T47D (cell line): ENCODE results near the gene CD74.
"Not testable (repeated sequence)": the region's sequence is repeated elsewhere in the genome, so short reads cannot be mapped to it uniquely, and the experiment has no call there.

ENCODE experiments used
- DNase-seq, 2 experiments: peaks; one replicate each; pipeline versions ENCODE4 v3.0.0 to v3.0.0-alpha.2; 2011 to 2012; ENCODE audit warnings: low read depth in 1 of 2, low spot score in 1 of 2
- JUND ChIP-seq: IDR thresholded peaks from 2 replicates; pipeline ENCODE4 v1.6.1; 2012; ENCODE audit warnings: low read depth
- in situ Hi-C: cut with HindIII; loops from 2 replicates; pipeline ENCODE4 v1.10.0; 2016; ENCODE audit warnings: low sequenced_read_pairs, low pct_unique_long_range_greater_than_20kb

The CD74 gene

GRCh38 chr5:150412319-150413175, at the start of gene CD74:
Gene CD74, minus strand, starts transcription at chr5:150412910. Its CDS starts 161 bp downstream, at chr5:150412749.
- peak; percentile 78 to 81 for DNase-seq
- TF ChIP-seq JUND: no peak
- in situ Hi-C loops: no loop called here

- no peak for DNase-seq
- TF ChIP-seq JUND: no peak
- in situ Hi-C loops: no loop called here
Observed at GRCh38 chr5:150461231-150461630, 48.5 kb upstream of the CD74 start.

- DNase-seq: no peak
- in situ Hi-C loops: no loop called here
- TF ChIP-seq JUND: no peak
Observed at GRCh38 chr5:150460781-150461180, 48.1 kb upstream of the CD74 start.

GRCh38 chr5:150458802-150459557, 46.3 kb upstream of the CD74 start:
- peak; percentile 66 to 86 for DNase-seq
- in situ Hi-C loops: no loop called here
- no peak for TF ChIP-seq JUND

- in situ Hi-C loops: no loop called here
- no peak for TF ChIP-seq JUND
- no peak for DNase-seq
Observed at GRCh38 chr5:150457562-150458240, 45.0 kb upstream of the CD74 start.

GRCh38 chr5:150457121-150457520, 44.4 kb upstream of the CD74 start:
- in situ Hi-C loops: no loop called here
- no peak for TF ChIP-seq JUND
- DNase-seq: peak in 1 of 2 experiments; percentile 50

GRCh38 chr5:150454492-150455229, 42.0 kb upstream of the CD74 start:
- in situ Hi-C loops: no loop called here
- TF ChIP-seq JUND: no peak
- DNase-seq: no peak

GRCh38 chr5:150454027-150454426, 41.3 kb upstream of the CD74 start:
- in situ Hi-C loops, DNase-seq: not testable (repeated sequence)

GRCh38 chr5:150452914-150453313, 40.2 kb upstream of the CD74 start:
- no peak for TF ChIP-seq JUND
- in situ Hi-C loops: no loop called here
- DNase-seq: no peak

- in situ Hi-C loops: no loop called here
- TF ChIP-seq JUND: no peak
- DNase-seq: no peak
Observed at GRCh38 chr5:150451594-150451993, 38.9 kb upstream of the CD74 start.

- peak; percentile 93 to 97 for DNase-seq
- TF ChIP-seq JUND: no peak
- in situ Hi-C loops: no loop called here
Observed at GRCh38 chr5:150449517-150450339, 37.0 kb upstream of the CD74 start, which contains the start of gene RPS14. Gene RPS14, minus strand, starts transcription at chr5:150449739. Its CDS starts 2,006 bp downstream, at chr5:150447733.
